HEK293 (cell line): ENCODE results near the gene SYTL3.

ENCODE experiments used
- MZF1 ChIP-seq: fragments of 450-650 bp; formaldehyde crosslinking; IDR thresholded peaks from 2 replicates; pipeline ENCODE4 v1.5.1; 2017; ENCODE audit warnings: missing biosample characterization, missing genetic modification characterization, borderline replicate concordance
- TF ChIP-seq, protein P1 (sequence below): fragments of 450-650 bp; formaldehyde crosslinking; IDR thresholded peaks from 2 replicates; pipeline ENCODE4 v1.5.1; 2016; ENCODE audit warnings: missing biosample characterization, missing genetic modification characterization

DNA sequence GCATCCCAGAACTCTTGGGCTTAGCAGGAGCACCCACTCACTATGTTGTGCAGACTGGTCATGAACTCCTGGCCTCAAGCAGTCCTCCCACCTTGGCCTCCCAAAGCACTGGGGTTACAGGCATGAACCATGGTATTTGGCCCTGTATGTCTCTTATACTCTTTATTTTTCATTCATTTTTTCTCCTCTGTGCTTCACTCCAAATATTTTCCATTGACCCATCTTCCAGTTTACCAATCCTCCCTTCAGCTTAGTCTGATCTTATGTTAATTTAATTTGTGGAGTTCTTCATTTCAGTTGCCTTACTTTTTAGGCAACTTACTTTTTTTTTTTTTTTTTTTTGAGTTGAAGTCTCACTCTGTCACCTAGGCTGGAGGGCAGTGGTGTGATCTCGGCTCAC is 89.8 kb downstream of the SYTL3 start:
- TF ChIP-seq, protein P1, sequence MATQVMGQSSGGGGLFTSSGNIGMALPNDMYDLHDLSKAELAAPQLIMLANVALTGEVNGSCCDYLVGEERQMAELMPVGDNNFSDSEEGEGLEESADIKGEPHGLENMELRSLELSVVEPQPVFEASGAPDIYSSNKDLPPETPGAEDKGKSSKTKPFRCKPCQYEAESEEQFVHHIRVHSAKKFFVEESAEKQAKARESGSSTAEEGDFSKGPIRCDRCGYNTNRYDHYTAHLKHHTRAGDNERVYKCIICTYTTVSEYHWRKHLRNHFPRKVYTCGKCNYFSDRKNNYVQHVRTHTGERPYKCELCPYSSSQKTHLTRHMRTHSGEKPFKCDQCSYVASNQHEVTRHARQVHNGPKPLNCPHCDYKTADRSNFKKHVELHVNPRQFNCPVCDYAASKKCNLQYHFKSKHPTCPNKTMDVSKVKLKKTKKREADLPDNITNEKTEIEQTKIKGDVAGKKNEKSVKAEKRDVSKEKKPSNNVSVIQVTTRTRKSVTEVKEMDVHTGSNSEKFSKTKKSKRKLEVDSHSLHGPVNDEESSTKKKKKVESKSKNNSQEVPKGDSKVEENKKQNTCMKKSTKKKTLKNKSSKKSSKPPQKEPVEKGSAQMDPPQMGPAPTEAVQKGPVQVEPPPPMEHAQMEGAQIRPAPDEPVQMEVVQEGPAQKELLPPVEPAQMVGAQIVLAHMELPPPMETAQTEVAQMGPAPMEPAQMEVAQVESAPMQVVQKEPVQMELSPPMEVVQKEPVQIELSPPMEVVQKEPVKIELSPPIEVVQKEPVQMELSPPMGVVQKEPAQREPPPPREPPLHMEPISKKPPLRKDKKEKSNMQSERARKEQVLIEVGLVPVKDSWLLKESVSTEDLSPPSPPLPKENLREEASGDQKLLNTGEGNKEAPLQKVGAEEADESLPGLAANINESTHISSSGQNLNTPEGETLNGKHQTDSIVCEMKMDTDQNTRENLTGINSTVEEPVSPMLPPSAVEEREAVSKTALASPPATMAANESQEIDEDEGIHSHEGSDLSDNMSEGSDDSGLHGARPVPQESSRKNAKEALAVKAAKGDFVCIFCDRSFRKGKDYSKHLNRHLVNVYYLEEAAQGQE (tag by site-specific recombination), result no peak
- no peak for TF ChIP-seq MZF1
